ENCODE measurements around the gene REC8.

DNA sequence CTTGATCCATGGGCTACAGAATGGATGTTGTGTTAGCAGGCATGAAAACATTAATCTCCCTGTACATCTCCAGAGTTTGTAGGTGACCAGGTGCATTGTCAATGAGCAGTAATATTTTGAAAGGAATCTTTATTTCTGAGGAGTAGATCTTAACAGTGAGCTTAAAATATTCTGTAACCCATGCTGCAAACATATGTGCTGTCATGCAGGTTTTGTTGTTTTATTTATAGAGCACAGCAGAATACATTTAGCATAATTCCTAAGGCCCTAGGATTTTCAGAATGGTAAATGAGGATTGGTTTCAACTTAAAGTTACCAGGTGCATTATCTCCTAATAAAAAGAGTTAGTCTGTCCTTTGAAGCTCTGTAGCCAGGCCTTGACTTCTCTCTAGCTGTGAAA is 44.9 kb upstream of the REC8 start:
- TF ChIP-seq, protein P1, sequence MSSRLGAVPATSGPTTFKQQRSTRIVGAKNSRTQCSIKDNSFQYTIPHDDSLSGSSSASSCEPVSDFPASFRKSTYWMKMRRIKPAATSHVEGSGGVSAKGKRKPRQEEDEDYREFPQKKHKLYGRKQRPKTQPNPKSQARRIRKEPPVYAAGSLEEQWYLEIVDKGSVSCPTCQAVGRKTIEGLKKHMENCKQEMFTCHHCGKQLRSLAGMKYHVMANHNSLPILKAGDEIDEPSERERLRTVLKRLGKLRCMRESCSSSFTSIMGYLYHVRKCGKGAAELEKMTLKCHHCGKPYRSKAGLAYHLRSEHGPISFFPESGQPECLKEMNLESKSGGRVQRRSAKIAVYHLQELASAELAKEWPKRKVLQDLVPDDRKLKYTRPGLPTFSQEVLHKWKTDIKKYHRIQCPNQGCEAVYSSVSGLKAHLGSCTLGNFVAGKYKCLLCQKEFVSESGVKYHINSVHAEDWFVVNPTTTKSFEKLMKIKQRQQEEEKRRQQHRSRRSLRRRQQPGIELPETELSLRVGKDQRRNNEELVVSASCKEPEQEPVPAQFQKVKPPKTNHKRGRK (CRISPR knock-in tag; IDR thresholded peaks at IDR 0.05): no peak
- TF ChIP-seq HNRNPL (IDR thresholded peaks at IDR 0.05; ENCODE audit: low read depth, low read length) (no peak), DNMT1 (CRISPR knock-in tag; IDR thresholded peaks at IDR 0.05) (no peak), PHF8 (CRISPR knock-in tag; IDR thresholded peaks at IDR 0.05) (no peak), NFYB (CRISPR knock-in tag; IDR thresholded peaks at IDR 0.05) (no peak)
- TF ChIP-seq, protein P2, sequence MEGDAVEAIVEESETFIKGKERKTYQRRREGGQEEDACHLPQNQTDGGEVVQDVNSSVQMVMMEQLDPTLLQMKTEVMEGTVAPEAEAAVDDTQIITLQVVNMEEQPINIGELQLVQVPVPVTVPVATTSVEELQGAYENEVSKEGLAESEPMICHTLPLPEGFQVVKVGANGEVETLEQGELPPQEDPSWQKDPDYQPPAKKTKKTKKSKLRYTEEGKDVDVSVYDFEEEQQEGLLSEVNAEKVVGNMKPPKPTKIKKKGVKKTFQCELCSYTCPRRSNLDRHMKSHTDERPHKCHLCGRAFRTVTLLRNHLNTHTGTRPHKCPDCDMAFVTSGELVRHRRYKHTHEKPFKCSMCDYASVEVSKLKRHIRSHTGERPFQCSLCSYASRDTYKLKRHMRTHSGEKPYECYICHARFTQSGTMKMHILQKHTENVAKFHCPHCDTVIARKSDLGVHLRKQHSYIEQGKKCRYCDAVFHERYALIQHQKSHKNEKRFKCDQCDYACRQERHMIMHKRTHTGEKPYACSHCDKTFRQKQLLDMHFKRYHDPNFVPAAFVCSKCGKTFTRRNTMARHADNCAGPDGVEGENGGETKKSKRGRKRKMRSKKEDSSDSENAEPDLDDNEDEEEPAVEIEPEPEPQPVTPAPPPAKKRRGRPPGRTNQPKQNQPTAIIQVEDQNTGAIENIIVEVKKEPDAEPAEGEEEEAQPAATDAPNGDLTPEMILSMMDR (CRISPR knock-in tag; IDR thresholded peaks at IDR 0.05): no peak
- TF ChIP-seq, protein P3, sequence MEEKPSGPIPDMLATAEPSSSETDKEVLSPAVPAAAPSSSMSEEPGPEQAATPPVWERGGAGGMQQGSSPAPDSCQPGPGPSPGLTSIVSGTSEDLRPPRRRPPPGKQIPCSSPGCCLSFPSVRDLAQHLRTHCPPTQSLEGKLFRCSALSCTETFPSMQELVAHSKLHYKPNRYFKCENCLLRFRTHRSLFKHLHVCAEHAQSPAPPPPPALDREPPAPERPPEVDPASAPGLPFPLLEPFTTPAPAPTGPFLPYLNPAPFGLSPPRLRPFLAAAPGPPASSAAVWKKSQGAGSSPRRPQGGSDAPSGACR (CRISPR knock-in tag; IDR thresholded peaks at IDR 0.05): no peak

All from HepG2 (cell line).